Left lung (tissue), 10 donors: ENCODE measurements around the gene SLC36A4. TPM values are rescaled to one million over a fixed set of nuclear protein-coding genes. Genes with fewer than 3 reads are reported as not detected.

Experiments used
- ATAC-seq: fragments of 200-7000 bp; cut with Tn5 transposase; one replicate; pipeline ENCODE4 v1.9.1; 2020; ENCODE audit warnings: moderate library complexity
- DNase-seq, 4 donors: peaks; one replicate each; pipeline ENCODE4 v3.0.0-alpha.2; 2013 to 2020
- H3K27ac ChIP-seq, 2 donors: fragments of 200-600 bp; sonication (generic) in 1 of 2; one replicate each; pipeline versions ENCODE4 v1.5.0 to v1.8.0; 2020 to 2021
- H3K27me3 ChIP-seq, 2 donors: fragments of 200-600 bp; sonication (generic) in 1 of 2; one replicate each; pipeline versions ENCODE4 v1.5.0 to v1.8.0; 2020 to 2021
- H3K36me3 ChIP-seq, 2 donors: fragments of 200-600 bp; sonication (generic) in 1 of 2; one replicate each; pipeline versions ENCODE4 v1.5.0 to v1.8.0; 2020 to 2021
- H3K4me1 ChIP-seq, 2 donors: fragments of 200-600 bp; one replicate each; pipeline ENCODE4 v1.8.0; 2021
- H3K4me3 ChIP-seq, 2 donors: fragments of 200-600 bp; sonication (generic) in 1 of 2; one replicate each; pipeline versions ENCODE4 v1.5.0 to v1.8.0; 2020 to 2021; ENCODE audit warnings: mild to moderate bottlenecking in 1 of 2
- H3K9me3 ChIP-seq, 2 donors: fragments of 200-600 bp; sonication (generic) in 1 of 2; one replicate each; pipeline versions ENCODE4 v1.5.0 to v1.8.0; 2020 to 2021
- CTCF ChIP-seq, 2 donors: fragments of 200-600 bp; sonication (generic) in 1 of 2; IDR thresholded peaks; one replicate each; pipeline versions ENCODE4 v1.5.0 to v1.8.0; 2021; ENCODE audit warnings: antibody characterized with exemption in 2 of 2
- intact Hi-C, 2 donors: fragments of 100-400 bp; cut with DNase I; formaldehyde crosslinking; loops; one replicate each; pipeline versions ENCODE4 v1.11.2 to v1.14.2; 2022
- polyA plus RNA-seq, 6 donors: library from polyadenylated mRNA; unstranded; fragments of 120-200 nt; gene quantifications; one replicate each; pipeline ENCODE4 v1.2.1, GENCODE V29; 2013; ENCODE audit not compliant: insufficient read length in 6 of 6
- total RNA-seq, 2 donors: library from RNA; stranded (reverse); fragmentation: NEBNext Ultra II Directional; extraction: Animal tissue kit (Norgen Biotek cat#: 25700); gene quantifications; one replicate each; pipeline ENCODE4 v1.2.1, GENCODE V29; 2021
- donor health status: DM: no; HTN: yes; CAD: no.
- donor health status: DM: no; HTN: no; CAD: no.

The SLC36A4 gene
- total and polyA plus RNA-seq, 8 donors = 10.3 to 29.4 (median 19.0) TPM

GRCh38 chr11:93099806-93100205, 98.0 kb downstream of the SLC36A4 start:
- no peak for TF ChIP-seq CTCF (IDR thresholded peaks at IDR 0.05)
- no peaks in the 10 kb centered on the region for H3K36me3 ChIP-seq
- H3K9me3 ChIP-seq = peaks cover 0 to 17% of the 10 kb centered on the region in 2 donors
- no peaks in the 10 kb centered on the region for H3K27me3 ChIP-seq
- ATAC-seq (no peak), DNase-seq (no peak)
- intact Hi-C loops = no loop called here
- H3K27ac ChIP-seq = no peak overlapping the region
- no peaks in the 10 kb centered on the region for H3K4me1 ChIP-seq
- H3K4me3 ChIP-seq = no peak overlapping the region

Other genes with a start within 250 kb of the SLC36A4 start
- gene MTNR1B, start 228.3 kb downstream of the SLC36A4 start, total RNA-seq = not detected
- not detected for gene MTNR1B, start 228.3 kb downstream of the SLC36A4 start, polyA plus RNA-seq
- gene DEUP1, start 132.8 kb upstream of the SLC36A4 start, total RNA-seq = under 1 TPM; 0.34 to 0.50 TPM
- 1 to 10 TPM; 1.7 to 3.8 (median 3.2) TPM for gene DEUP1, start 132.8 kb upstream of the SLC36A4 start, polyA plus RNA-seq